Esophagus muscularis mucosa (tissue), 3 donors: Measurements from ENCODE around the gene PLXNB1.
A peak's percentile ranks its signal among the peaks of the same experiment; 100 is the strongest.

Experiments used
- CTCF ChIP-seq, 3 experiments: fragments of 200-600 bp in 2 of 3; fragments of 450-650 bp in 1 of 3; sonication (generic) in 2 of 3; IDR thresholded peaks; one replicate each; pipeline ENCODE4 v1.5.1; 2017 to 2019; ENCODE audit warnings: antibody characterized with exemption in 3 of 3, mild to moderate bottlenecking in 2 of 3, moderate library complexity in 1 of 3
- POLR2AphosphoS5 ChIP-seq, 2 donors: sonication (generic); formaldehyde crosslinking; IDR thresholded peaks; one replicate each; pipeline ENCODE4 v1.6.1; 2017; ENCODE audit warnings: antibody characterized with exemption in 2 of 2

- TF ChIP-seq POLR2AphosphoS5 (IDR thresholded peaks at IDR 0.05) (peak in 1 of 2 donors; percentile 3), CTCF (IDR thresholded peaks at IDR 0.05) (no peak)
Measured at GRCh38 chr3:48404440-48405342, 25.2 kb downstream of the PLXNB1 start.
